ENCODE measurements around the gene HRH3.

HRH3 gene

DNA sequence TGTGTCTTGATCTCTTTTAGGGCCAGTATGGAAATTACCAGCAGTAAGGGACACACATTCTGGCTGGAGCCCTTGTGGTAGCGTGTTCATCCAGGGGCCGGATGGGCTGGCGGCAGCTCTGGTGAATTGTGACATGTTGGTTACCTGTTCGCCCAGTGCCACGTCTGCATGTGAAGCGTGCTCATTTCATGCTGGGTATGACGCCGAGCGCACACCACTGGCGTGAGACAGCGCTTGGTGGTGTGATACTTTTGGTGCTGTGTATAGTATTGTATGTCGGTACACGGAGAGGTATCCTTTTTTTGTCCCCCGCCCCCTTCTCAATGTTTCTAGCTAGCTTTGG lies 40.9 kb downstream of the HRH3 start:
- peaks cover 26% of the 10 kb centered on the region for H3K36me3 ChIP-seq
- H3K27ac ChIP-seq, result no peak overlapping the region
- H3K4me3 ChIP-seq (ENCODE audit: low read depth in 1 of 2, low read length in 1 of 2), result no peak overlapping the region
- peaks cover 20 to 22% of the 10 kb centered on the region in 2 experiments for H3K4me1 ChIP-seq (ENCODE audit: control insufficient read depth in 1 of 2, insufficient read depth in 1 of 2, low read depth in 1 of 2, low read length in 1 of 2)
- TF ChIP-seq, protein P1, sequence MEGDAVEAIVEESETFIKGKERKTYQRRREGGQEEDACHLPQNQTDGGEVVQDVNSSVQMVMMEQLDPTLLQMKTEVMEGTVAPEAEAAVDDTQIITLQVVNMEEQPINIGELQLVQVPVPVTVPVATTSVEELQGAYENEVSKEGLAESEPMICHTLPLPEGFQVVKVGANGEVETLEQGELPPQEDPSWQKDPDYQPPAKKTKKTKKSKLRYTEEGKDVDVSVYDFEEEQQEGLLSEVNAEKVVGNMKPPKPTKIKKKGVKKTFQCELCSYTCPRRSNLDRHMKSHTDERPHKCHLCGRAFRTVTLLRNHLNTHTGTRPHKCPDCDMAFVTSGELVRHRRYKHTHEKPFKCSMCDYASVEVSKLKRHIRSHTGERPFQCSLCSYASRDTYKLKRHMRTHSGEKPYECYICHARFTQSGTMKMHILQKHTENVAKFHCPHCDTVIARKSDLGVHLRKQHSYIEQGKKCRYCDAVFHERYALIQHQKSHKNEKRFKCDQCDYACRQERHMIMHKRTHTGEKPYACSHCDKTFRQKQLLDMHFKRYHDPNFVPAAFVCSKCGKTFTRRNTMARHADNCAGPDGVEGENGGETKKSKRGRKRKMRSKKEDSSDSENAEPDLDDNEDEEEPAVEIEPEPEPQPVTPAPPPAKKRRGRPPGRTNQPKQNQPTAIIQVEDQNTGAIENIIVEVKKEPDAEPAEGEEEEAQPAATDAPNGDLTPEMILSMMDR (IDR thresholded peaks at IDR 0.05), result no peak
- H3K27me3 ChIP-seq, result no peaks in the 10 kb centered on the region
- H3K9me3 ChIP-seq, result no peaks in the 10 kb centered on the region

DNA sequence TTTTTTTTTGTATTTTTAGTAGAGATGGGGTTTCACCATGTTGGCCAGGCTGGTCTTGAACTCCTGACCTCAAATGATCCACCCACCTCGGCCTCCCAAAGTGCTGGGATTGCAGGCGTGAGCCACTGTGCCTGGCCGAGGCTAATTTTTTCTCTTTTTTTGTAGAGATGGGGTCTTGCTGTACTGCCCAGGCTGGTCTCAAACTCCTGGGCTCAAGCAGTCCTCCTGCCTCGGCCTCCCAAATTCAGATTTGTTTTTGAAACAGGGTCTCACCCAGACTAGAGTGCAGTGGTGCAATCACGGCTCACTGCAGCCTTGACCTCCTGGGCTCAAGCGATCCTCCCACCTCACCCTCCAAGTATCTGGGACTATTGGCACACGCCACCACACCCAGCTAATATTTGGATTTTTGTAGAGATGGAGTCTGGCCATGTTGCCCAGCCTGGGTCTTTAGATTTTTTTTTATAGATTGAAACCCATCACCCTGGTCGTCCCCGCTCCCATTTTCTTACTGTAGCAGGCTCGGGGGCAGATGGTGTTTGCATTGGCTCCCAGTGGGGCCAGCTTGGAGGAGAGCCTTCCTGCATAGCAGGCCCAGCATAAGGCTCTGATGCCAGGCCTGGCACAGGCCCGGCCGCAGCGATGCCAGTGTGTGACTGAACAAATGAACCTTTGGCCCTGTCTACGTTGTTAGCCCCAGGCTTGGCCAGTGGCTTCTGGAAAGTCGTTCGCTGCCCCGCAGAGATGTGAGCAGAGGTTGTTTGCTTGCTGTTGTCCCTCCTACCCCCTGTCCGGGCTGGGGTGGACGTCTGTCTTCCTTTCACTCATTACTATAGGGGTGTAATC lies 41.5 kb downstream of the HRH3 start:
- Histone ChIP-seq H3K4me3 (ENCODE audit: low read depth in 1 of 2, low read length in 1 of 2) (no peak overlapping the region), H3K4me1 (ENCODE audit: control insufficient read depth in 1 of 2, insufficient read depth in 1 of 2, low read depth in 1 of 2, low read length in 1 of 2) (peaks cover 15 to 16% of the 10 kb centered on the region in 2 experiments), H3K9me3 (no peaks in the 10 kb centered on the region), H3K27me3 (no peaks in the 10 kb centered on the region), H3K36me3 (peaks cover 30% of the 10 kb centered on the region), H3K27ac (no peak overlapping the region)
- TF ChIP-seq, protein P1 (IDR thresholded peaks at IDR 0.05), result no peak

DNA sequence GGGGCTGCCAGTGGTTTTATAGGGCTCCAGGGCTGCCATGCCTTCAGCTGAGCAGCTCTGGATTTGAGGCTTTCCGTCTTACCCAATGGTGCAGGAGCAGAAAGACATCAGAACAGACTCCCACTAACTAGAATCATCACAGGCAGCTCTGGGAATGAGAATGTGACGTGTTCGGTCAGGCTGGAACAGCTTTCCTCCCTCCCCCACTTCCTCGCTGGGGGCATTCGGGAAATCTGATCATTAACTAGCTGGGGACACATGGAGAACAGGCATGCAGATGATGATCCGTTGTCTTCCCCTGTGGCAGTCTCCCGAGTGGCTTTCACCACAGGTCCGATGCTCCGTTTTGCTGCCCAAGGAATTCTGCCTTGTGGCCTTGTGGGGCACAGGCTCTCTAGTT lies 42.8 kb downstream of the HRH3 start:
- Histone ChIP-seq H3K27ac (no peak overlapping the region), H3K27me3 (no peaks in the 10 kb centered on the region), H3K9me3 (no peaks in the 10 kb centered on the region), H3K4me3 (ENCODE audit: low read depth in 1 of 2, low read length in 1 of 2) (no peak overlapping the region), H3K36me3 (peaks cover 39% of the 10 kb centered on the region), H3K4me1 (ENCODE audit: control insufficient read depth in 1 of 2, insufficient read depth in 1 of 2, low read depth in 1 of 2, low read length in 1 of 2) (peaks cover 8% of the 10 kb centered on the region in 2 experiments)
- TF ChIP-seq, protein P1 (IDR thresholded peaks at IDR 0.05), result no peak

DNA sequence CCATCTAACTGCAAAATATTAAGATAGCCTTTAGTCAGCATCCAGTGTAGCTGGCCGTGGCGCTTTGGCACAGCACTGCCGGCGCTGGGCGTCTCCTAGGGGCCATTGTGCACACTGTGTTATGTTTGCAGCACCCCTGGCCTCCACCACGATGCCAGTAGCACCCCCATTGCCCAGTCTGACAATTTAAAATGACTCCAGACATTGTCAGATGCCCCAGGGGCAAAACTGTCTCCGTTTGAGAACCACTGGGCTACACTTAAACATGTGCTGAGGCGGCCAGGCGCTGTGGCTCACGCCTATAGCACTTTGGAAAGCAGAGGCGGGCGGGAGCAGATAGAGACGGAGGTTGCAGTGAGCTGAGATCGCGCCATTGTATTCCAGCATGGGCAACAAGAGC lies 43.2 kb downstream of the HRH3 start:
- Histone ChIP-seq H3K9me3 (no peaks in the 10 kb centered on the region), H3K4me1 (ENCODE audit: control insufficient read depth in 1 of 2, insufficient read depth in 1 of 2, low read depth in 1 of 2, low read length in 1 of 2) (peaks cover 3 to 4% of the 10 kb centered on the region in 2 experiments), H3K4me3 (ENCODE audit: low read depth in 1 of 2, low read length in 1 of 2) (no peak overlapping the region), H3K27ac (no peak overlapping the region), H3K27me3 (no peaks in the 10 kb centered on the region), H3K36me3 (peaks cover 39% of the 10 kb centered on the region)
- TF ChIP-seq, protein P1 (IDR thresholded peaks at IDR 0.05), result no peak

DNA sequence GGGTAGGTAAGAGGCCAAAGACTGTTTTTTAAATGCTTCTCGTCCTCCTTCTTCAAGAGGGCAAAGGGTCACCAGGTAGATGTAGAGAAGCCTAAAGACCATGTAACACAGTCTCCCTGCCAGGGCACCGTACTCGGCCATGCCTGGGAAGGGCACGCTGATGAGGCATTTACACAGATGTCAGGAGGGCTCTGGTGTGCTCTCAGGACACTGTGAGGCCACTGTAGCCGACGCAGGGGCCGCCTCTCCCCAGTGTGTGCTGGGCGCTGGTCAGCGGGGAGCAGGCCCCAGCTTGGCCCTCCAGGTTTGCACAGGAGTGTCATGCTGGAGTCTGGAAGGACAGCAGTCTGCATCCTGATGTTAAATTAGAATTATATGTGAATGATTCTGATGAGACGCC lies 44.4 kb downstream of the HRH3 start:
- no peaks in the 10 kb centered on the region for H3K4me1 ChIP-seq (ENCODE audit: control insufficient read depth in 1 of 2, insufficient read depth in 1 of 2, low read depth in 1 of 2, low read length in 1 of 2)
- H3K9me3 ChIP-seq, result no peaks in the 10 kb centered on the region
- H3K36me3 ChIP-seq, result peaks cover 39% of the 10 kb centered on the region
- TF ChIP-seq, protein P1 (IDR thresholded peaks at IDR 0.05), result no peak
- no peak overlapping the region for H3K4me3 ChIP-seq (ENCODE audit: low read depth in 1 of 2, low read length in 1 of 2)
- no peaks in the 10 kb centered on the region for H3K27me3 ChIP-seq
- no peak overlapping the region for H3K27ac ChIP-seq
